Panc1 (cell line): ENCODE measurements around the gene FRMD1. TPM values are rescaled to one million over a fixed set of nuclear protein-coding genes. Genes with fewer than 3 reads are reported as not detected.
A peak's percentile ranks its signal among the peaks of the same experiment; 100 is the strongest.

Experiments
- ATAC-seq: fragments of 200-7000 bp; cut with Tn5 transposase; 2 replicates; pipeline ENCODE4 v1.9.1; 2020; ENCODE audit warnings: mild to moderate bottlenecking, moderate library complexity
- BruUV-seq: library from RNA; stranded (reverse); fragments of 400-500 nt; replicated peaks from 2 replicates; lab custom pipeline; 2021; lab: Mats Ljungman, UMichigan
- CTCF ChIA-PET: fragments of 300-600 bp; sonication (Branson Sonifier 250); formaldehyde crosslinking; loops from one replicate; lab custom pipeline; 2022; ENCODE audit warnings: antibody characterized with exemption; lab: Charles Lee
- POLR2A ChIA-PET: fragments of 300-600 bp; sonication (Branson Sonifier 250); formaldehyde crosslinking; loops from one replicate; lab custom pipeline; 2022; ENCODE audit warnings: antibody characterized with exemption; lab: Charles Lee
- DNase-seq: peaks from one replicate; pipeline ENCODE4 v3.0.0-alpha.2; 2010; ENCODE audit warnings: low read depth, low spot score
- H3K27ac ChIP-seq: 2 replicates; pipeline ENCODE4 v1.5.1; 2011; ENCODE audit warnings: mild to moderate bottlenecking, low read length, inconsistent platforms
- H3K27me3 ChIP-seq: fragments of 200-500 bp; sonication (Bioruptor generic); 2 replicates; pipeline ENCODE4 v1.6.0; 2014; ENCODE audit warnings: low read length, inconsistent platforms; ENCODE audit not compliant: control insufficient read depth, insufficient read depth
- H3K36me3 ChIP-seq: fragments of 200-500 bp; sonication (Bioruptor generic); 2 replicates; pipeline ENCODE4 v1.5.1; 2014; ENCODE audit warnings: inconsistent platforms, mild to moderate bottlenecking, low read length, moderate library complexity; ENCODE audit not compliant: control insufficient read depth, insufficient read depth
- H3K4me1 ChIP-seq: 2 replicates; pipeline ENCODE4 v1.5.1; 2011; ENCODE audit warnings: inconsistent platforms, mild to moderate bottlenecking, low read length, moderate library complexity; ENCODE audit not compliant: control insufficient read depth, insufficient read depth
- H3K4me3 ChIP-seq, 2 experiments: 2 replicates each; pipeline ENCODE4 v1.5.1; 2011 to 2012; ENCODE audit warnings: low read depth in 2 of 2, low read length in 2 of 2, mild to moderate bottlenecking in 2 of 2, inconsistent platforms in 1 of 2, moderate library complexity in 1 of 2
- H3K9me3 ChIP-seq: fragments of 200-500 bp; sonication (Bioruptor generic); 2 replicates; pipeline ENCODE4 v1.5.1; 2014; ENCODE audit warnings: low read depth, mild to moderate bottlenecking, inconsistent platforms, low read length, moderate library complexity; ENCODE audit not compliant: control insufficient read depth, insufficient read depth
- POLR2AphosphoS5 ChIP-seq: IDR thresholded peaks from 2 replicates; pipeline ENCODE4 v1.6.1; 2012; ENCODE audit warnings: mild to moderate bottlenecking, low read depth, low read length, moderate library complexity
- REST ChIP-seq, 2 experiments: IDR thresholded peaks; 2 replicates each; pipeline ENCODE4 v1.6.1; 2011 to 2012; ENCODE audit warnings: low read depth in 2 of 2, control low read depth in 1 of 2, low read length in 1 of 2, mild to moderate bottlenecking in 1 of 2, moderate library complexity in 1 of 2; ENCODE audit not compliant: insufficient read depth in 1 of 2
- SIN3A ChIP-seq: IDR thresholded peaks from 2 replicates; pipeline ENCODE4 v1.6.1; 2012; ENCODE audit warnings: low read depth, mild to moderate bottlenecking, low read length, moderate library complexity, borderline replicate concordance; ENCODE audit not compliant: insufficient read depth
- TCF7L2 ChIP-seq: IDR thresholded peaks from 2 replicates; pipeline ENCODE4 v1.6.1; 2011; ENCODE audit warnings: mild to moderate bottlenecking, low read depth, low read length, inconsistent platforms
- in situ Hi-C: cut with HindIII; loops from 2 replicates; pipeline ENCODE4 v1.10.0; 2016; ENCODE audit warnings: low sequenced_read_pairs, low pct_unique_long_range_greater_than_20kb
- intact Hi-C: fragments of 100-400 bp; cut with micrococcal nuclease; formaldehyde crosslinking; loops from one replicate; pipeline ENCODE4 v1.10.0; 2022; ENCODE audit not compliant: unreplicated experiment
- total RNA-seq: library from RNA; stranded (reverse); gene quantifications from one replicate; pipeline ENCODE4 v1.2.1, GENCODE V29; 2021; ENCODE audit not compliant: unreplicated experiment
- TF ChIP-seq, protein P1 (sequence below): fragments of 450-650 bp; IDR thresholded peaks from 2 replicates; pipeline ENCODE4 v1.5.1; 2017; ENCODE audit warnings: mild to moderate bottlenecking

FRMD1 gene
- total RNA-seq, 1 experiment from 2014 or later: 0.15 TPM

- Histone ChIP-seq H3K9me3 (no peaks in the 10 kb centered on the region), H3K4me3 (no peak overlapping the region), H3K4me1 (peaks cover 14% of the 10 kb centered on the region; the same call in 1 of the 2 replicates), H3K36me3 (no peaks in the 10 kb centered on the region), H3K27me3 (no peaks in the 10 kb centered on the region), H3K27ac (peak overlapping the region; percentile 4; the same call in 1 of the 2 replicates)
- no TSS peak for BruUV-seq
- intact Hi-C loops (no loop called here), in situ Hi-C loops (no loop called here)
- DNase-seq: no peak
- TF ChIP-seq TCF7L2: no peak
- TF ChIP-seq, protein P1, sequence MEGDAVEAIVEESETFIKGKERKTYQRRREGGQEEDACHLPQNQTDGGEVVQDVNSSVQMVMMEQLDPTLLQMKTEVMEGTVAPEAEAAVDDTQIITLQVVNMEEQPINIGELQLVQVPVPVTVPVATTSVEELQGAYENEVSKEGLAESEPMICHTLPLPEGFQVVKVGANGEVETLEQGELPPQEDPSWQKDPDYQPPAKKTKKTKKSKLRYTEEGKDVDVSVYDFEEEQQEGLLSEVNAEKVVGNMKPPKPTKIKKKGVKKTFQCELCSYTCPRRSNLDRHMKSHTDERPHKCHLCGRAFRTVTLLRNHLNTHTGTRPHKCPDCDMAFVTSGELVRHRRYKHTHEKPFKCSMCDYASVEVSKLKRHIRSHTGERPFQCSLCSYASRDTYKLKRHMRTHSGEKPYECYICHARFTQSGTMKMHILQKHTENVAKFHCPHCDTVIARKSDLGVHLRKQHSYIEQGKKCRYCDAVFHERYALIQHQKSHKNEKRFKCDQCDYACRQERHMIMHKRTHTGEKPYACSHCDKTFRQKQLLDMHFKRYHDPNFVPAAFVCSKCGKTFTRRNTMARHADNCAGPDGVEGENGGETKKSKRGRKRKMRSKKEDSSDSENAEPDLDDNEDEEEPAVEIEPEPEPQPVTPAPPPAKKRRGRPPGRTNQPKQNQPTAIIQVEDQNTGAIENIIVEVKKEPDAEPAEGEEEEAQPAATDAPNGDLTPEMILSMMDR: no peak
- no peak for TF ChIP-seq REST (IDR thresholded peaks at IDR 0.05; ENCODE audit: insufficient read depth in 1 of 2, low read depth in 2 of 2, low read length in 1 of 2)
- TF ChIP-seq POLR2AphosphoS5: no peak
- no peak for TF ChIP-seq SIN3A
- CTCF ChIA-PET: no interaction called here
- POLR2A ChIA-PET: no interaction called here
- no peak for ATAC-seq
These were observed 74.1 kb downstream of the FRMD1 start for GRCh38 chr6:168004945-168005344.

DNA sequence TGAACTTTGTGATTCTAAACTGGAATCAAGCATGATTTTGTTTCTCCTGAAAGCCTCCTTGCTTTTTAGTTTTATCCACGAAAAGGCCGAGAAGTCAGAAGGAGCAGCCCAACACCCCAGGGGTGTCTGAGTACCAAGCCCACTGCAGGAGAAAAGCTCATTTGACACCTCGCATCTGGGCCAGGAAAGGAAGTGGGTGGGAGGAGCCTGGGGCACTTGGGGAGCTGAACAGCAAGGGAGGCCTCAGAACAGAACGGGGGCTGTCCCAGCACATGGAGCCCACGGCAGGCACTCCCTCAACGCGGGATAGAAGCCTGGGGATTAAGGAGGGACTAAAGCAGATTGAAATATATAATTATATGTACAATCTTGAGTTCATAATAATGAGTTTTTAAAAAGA, 75.0 kb downstream of the FRMD1 start:
- ChIA-PET CTCF (interaction anchor here (0.6 kb wide), 2 partner anchors 50 to 1419 kb away, joined by 7 to 10 read pairs; no protein-coding TSS in a partner anchor), POLR2A (no interaction called here)
- no peak for TF ChIP-seq REST (IDR thresholded peaks at IDR 0.05; ENCODE audit: insufficient read depth in 1 of 2, low read depth in 2 of 2, low read length in 1 of 2)
- DNase-seq: no peak
- Histone ChIP-seq H3K4me1 (peaks cover 14% of the 10 kb centered on the region; the same call in 1 of the 2 replicates), H3K27ac (no peak overlapping the region), H3K36me3 (no peaks in the 10 kb centered on the region), H3K9me3 (no peaks in the 10 kb centered on the region), H3K4me3 (no peak overlapping the region), H3K27me3 (no peaks in the 10 kb centered on the region)
- in situ Hi-C loops (no loop called here), intact Hi-C loops (no loop called here)
- ATAC-seq: no peak
- BruUV-seq: no TSS peak

Other genes starting within 250 kb of the FRMD1 start
- gene KIF25, start 81.5 kb downstream of the FRMD1 start, total RNA-seq: 0.44 TPM
- gene DACT2, start 240.6 kb upstream of the FRMD1 start, total RNA-seq: 3.3 TPM